Ishikawa (cell line): Measurements from ENCODE around the gene FBXL19.

ENCODE experiments used
- CEBPB ChIP-seq: IDR thresholded peaks from 2 replicates; pipeline ENCODE4 v1.6.1; 2012
- CREB1 ChIP-seq: IDR thresholded peaks from 2 replicates; pipeline ENCODE4 v1.6.1; 2012; ENCODE audit warnings: low read depth
- EP300 ChIP-seq: IDR thresholded peaks from 2 replicates; pipeline ENCODE4 v1.6.1; 2012; ENCODE audit warnings: borderline replicate concordance
- RAD21 ChIP-seq: IDR thresholded peaks from 2 replicates; pipeline ENCODE4 v1.6.1; 2012; ENCODE audit warnings: low read depth
- REST ChIP-seq: IDR thresholded peaks from 2 replicates; pipeline ENCODE4 v1.6.1; 2012; ENCODE audit warnings: low read depth, mild to moderate bottlenecking
- TAF1 ChIP-seq: IDR thresholded peaks from 2 replicates; pipeline ENCODE4 v1.6.1; 2012; ENCODE audit warnings: low read depth, mild to moderate bottlenecking
- TCF12 ChIP-seq: IDR thresholded peaks from 2 replicates; pipeline ENCODE4 v1.6.1; 2012; ENCODE audit warnings: low read depth
- TF ChIP-seq, protein P1 (sequence below): IDR thresholded peaks from 2 replicates; pipeline ENCODE4 v1.6.1; 2012
- TF ChIP-seq, protein P2 (sequence below): IDR thresholded peaks from 2 replicates; pipeline ENCODE4 v1.6.1; 2012

GRCh38 chr16:30874244-30874820, 49.0 kb upstream of the FBXL19 start:
- TF ChIP-seq RAD21 (no peak), EP300 (no peak), CEBPB (no peak), TAF1 (no peak), CREB1 (no peak), REST (no peak), TCF12 (no peak)
- TF ChIP-seq, protein P1, sequence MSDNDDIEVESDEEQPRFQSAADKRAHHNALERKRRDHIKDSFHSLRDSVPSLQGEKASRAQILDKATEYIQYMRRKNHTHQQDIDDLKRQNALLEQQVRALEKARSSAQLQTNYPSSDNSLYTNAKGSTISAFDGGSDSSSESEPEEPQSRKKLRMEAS: no peak
- TF ChIP-seq, protein P2, sequence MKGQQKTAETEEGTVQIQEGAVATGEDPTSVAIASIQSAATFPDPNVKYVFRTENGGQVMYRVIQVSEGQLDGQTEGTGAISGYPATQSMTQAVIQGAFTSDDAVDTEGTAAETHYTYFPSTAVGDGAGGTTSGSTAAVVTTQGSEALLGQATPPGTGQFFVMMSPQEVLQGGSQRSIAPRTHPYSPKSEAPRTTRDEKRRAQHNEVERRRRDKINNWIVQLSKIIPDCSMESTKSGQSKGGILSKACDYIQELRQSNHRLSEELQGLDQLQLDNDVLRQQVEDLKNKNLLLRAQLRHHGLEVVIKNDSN: no peak
